WTC11 (cell line): Measurements from ENCODE around the gene IFNAR1. TPM values are rescaled to one million over a fixed set of nuclear protein-coding genes. Genes with fewer than 3 reads are reported as not detected.

Experiments
- ATAC-seq: fragments of 200-7000 bp; cut with Tn5 transposase; 2 replicates; pipeline ENCODE4 v1.10.0; 2021; ENCODE audit warnings: mild to moderate bottlenecking, moderate library complexity
- Bru-seq: library from RNA; stranded (reverse); fragments of 400-500 nt; gene quantifications from one replicate; lab custom pipeline; 2021; lab: Mats Ljungman, UMichigan
- CTCF ChIA-PET: fragments of 300-600 bp; sonication (Branson Sonifier 250); formaldehyde crosslinking; loops from one replicate; lab custom pipeline; 2021; ENCODE audit warnings: antibody characterized with exemption; lab: Charles Lee
- POLR2A ChIA-PET: fragments of 350-600 bp; sonication (Branson Sonifier 250); formaldehyde crosslinking; loops from one replicate; lab custom pipeline; 2021; ENCODE audit warnings: antibody characterized with exemption; lab: Charles Lee
- DNase-seq: peaks from one replicate; pipeline ENCODE4 v3.0.0; 2021; ENCODE audit warnings: low spot score
- H3K27ac Mint-ChIP-seq: 2 replicates; pipeline ENCODE4 v1.8.0; 2021; ENCODE audit warnings: mixed read lengths
- H3K27me3 Mint-ChIP-seq: 2 replicates; pipeline ENCODE4 v1.8.0; 2021; ENCODE audit warnings: low read depth, mild to moderate bottlenecking, moderate library complexity, mixed read lengths
- H3K36me3 Mint-ChIP-seq: 2 replicates; pipeline ENCODE4 v1.8.0; 2021; ENCODE audit warnings: mixed read lengths
- H3K4me1 Mint-ChIP-seq: 2 replicates; pipeline ENCODE4 v1.8.0; 2022; ENCODE audit warnings: mixed read lengths
- H3K4me3 Mint-ChIP-seq: 2 replicates; pipeline ENCODE4 v1.8.0; 2021; ENCODE audit warnings: mild to moderate bottlenecking, moderate library complexity, mixed read lengths
- H3K9me3 Mint-ChIP-seq: 2 replicates; pipeline ENCODE4 v1.8.0; 2021; ENCODE audit warnings: mixed read lengths
- AFF4 ChIP-seq: sonication (generic); formaldehyde crosslinking; IDR thresholded peaks from 2 replicates; pipeline ENCODE4 v1.8.1; 2023; ENCODE audit warnings: mild to moderate bottlenecking, missing genetic modification reagents, borderline replicate concordance
- CBFB ChIP-seq: sonication (generic); formaldehyde crosslinking; IDR thresholded peaks from 2 replicates; pipeline ENCODE4 v1.8.1; 2022; ENCODE audit warnings: mild to moderate bottlenecking, low read depth, missing genetic modification reagents
- CREB1 ChIP-seq: sonication (generic); formaldehyde crosslinking; IDR thresholded peaks from 2 replicates; pipeline ENCODE4 v1.8.0; 2023; ENCODE audit warnings: mild to moderate bottlenecking, missing genetic modification reagents
- EMX1 ChIP-seq: fragments of 250-450 bp; sonication (Bioruptor Pico); IDR thresholded peaks from 2 replicates; pipeline ENCODE4 v1.8.0; 2021; ENCODE audit warnings: mild to moderate bottlenecking
- FOXJ3 ChIP-seq: sonication (generic); formaldehyde crosslinking; IDR thresholded peaks from 2 replicates; pipeline ENCODE4 v1.9.0; 2021; ENCODE audit warnings: missing genetic modification reagents, mild to moderate bottlenecking, borderline replicate concordance
- FOXP1 ChIP-seq: sonication (generic); formaldehyde crosslinking; IDR thresholded peaks from 2 replicates; pipeline ENCODE4 v1.8.0; 2022; ENCODE audit warnings: missing genetic modification reagents, mild to moderate bottlenecking, moderate library complexity, borderline replicate concordance
- GTF2I ChIP-seq: fragments of 250-450 bp; sonication (Bioruptor Pico); conservative IDR thresholded peaks from 2 replicates; pipeline ENCODE4 v1.4.0; 2021; ENCODE audit warnings: mild to moderate bottlenecking
- IRF2 ChIP-seq: sonication (generic); formaldehyde crosslinking; IDR thresholded peaks from 2 replicates; pipeline ENCODE4 v1.8.0; 2022; ENCODE audit warnings: low read depth, missing genetic modification reagents, borderline replicate concordance
- JUN ChIP-seq: sonication (generic); formaldehyde crosslinking; IDR thresholded peaks from 2 replicates; pipeline ENCODE4 v1.8.0; 2023; ENCODE audit warnings: mild to moderate bottlenecking, missing genetic modification reagents
- KAT7 ChIP-seq: sonication (generic); formaldehyde crosslinking; IDR thresholded peaks from 2 replicates; pipeline ENCODE4 v1.8.1; 2023; ENCODE audit warnings: missing genetic modification reagents, mild to moderate bottlenecking, borderline replicate concordance
- NFYB ChIP-seq: sonication (generic); formaldehyde crosslinking; conservative IDR thresholded peaks from 2 replicates; pipeline ENCODE4 v1.8.0; 2022; ENCODE audit warnings: low read depth, missing genetic modification reagents
- NR1H2 ChIP-seq: sonication (generic); formaldehyde crosslinking; IDR thresholded peaks from 2 replicates; pipeline ENCODE4 v1.9.0; 2021; ENCODE audit warnings: mild to moderate bottlenecking, moderate library complexity, missing genetic modification reagents
- NR2C2 ChIP-seq: sonication (generic); formaldehyde crosslinking; IDR thresholded peaks from 2 replicates; pipeline ENCODE4 v1.8.0; 2022; ENCODE audit warnings: mild to moderate bottlenecking, missing genetic modification reagents
- SMAD4 ChIP-seq: sonication (generic); formaldehyde crosslinking; IDR thresholded peaks from 2 replicates; pipeline ENCODE4 v1.8.0; 2022; ENCODE audit warnings: mild to moderate bottlenecking, missing genetic modification reagents
- TCF7 ChIP-seq: sonication (generic); formaldehyde crosslinking; IDR thresholded peaks from 2 replicates; pipeline ENCODE4 v1.8.0; 2022; ENCODE audit warnings: mild to moderate bottlenecking, low read depth, missing genetic modification reagents, moderate library complexity
- TEAD4 ChIP-seq: sonication (generic); formaldehyde crosslinking; IDR thresholded peaks from 2 replicates; pipeline ENCODE4 v1.8.0; 2022; ENCODE audit warnings: mild to moderate bottlenecking, missing genetic modification reagents
- ZMAT4 ChIP-seq: fragments of 250-450 bp; sonication (Bioruptor Pico); IDR thresholded peaks from 2 replicates; pipeline ENCODE4 v1.9.0; 2021; ENCODE audit warnings: mild to moderate bottlenecking
- ZNF121 ChIP-seq: sonication (generic); formaldehyde crosslinking; IDR thresholded peaks from 2 replicates; pipeline ENCODE4 v1.8.0; 2023; ENCODE audit warnings: missing genetic modification reagents
- ZNF138 ChIP-seq: sonication (generic); formaldehyde crosslinking; conservative IDR thresholded peaks from 2 replicates; pipeline ENCODE4 v1.8.1; 2022; ENCODE audit warnings: mild to moderate bottlenecking, moderate library complexity, missing genetic modification reagents
- ZNF512 ChIP-seq: sonication (generic); formaldehyde crosslinking; IDR thresholded peaks from 2 replicates; pipeline ENCODE4 v1.8.1; 2022; ENCODE audit warnings: missing genetic modification reagents, borderline replicate concordance
- long read RNA-seq, 3 experiments: library from RNA in 1 of 3; library from capped mRNA in 1 of 3; library from polyadenylated mRNA in 1 of 3; unstranded in 2 of 3; stranded (forward) in 1 of 3; transcript quantifications; one replicate each; pipeline ENCODE4 v2.0.0, GENCODE V29; 2021
- total RNA-seq: library from RNA; stranded (reverse); gene quantifications from 3 replicates; pipeline ENCODE4 v1.2.3, GENCODE V29; 2021
- TF ChIP-seq, protein P1 (sequence below): sonication (generic); formaldehyde crosslinking; IDR thresholded peaks from 2 replicates; pipeline ENCODE4 v1.8.1; 2022; ENCODE audit warnings: mild to moderate bottlenecking, missing genetic modification reagents, moderate library complexity, borderline replicate concordance
- TF ChIP-seq, protein P2 (sequence below): fragments of 250-450 bp; sonication (Bioruptor Pico); IDR thresholded peaks from 2 replicates; pipeline ENCODE4 v2.1.2; 2022; ENCODE audit warnings: mild to moderate bottlenecking, moderate library complexity
- TF ChIP-seq, protein P3 (sequence below): sonication (generic); formaldehyde crosslinking; IDR thresholded peaks from 2 replicates; pipeline ENCODE4 v1.8.0; 2022; ENCODE audit warnings: mild to moderate bottlenecking, missing genetic modification reagents
- TF ChIP-seq, protein P4 (sequence below): sonication (generic); formaldehyde crosslinking; IDR thresholded peaks from 2 replicates; pipeline ENCODE4 v1.8.1; 2023; ENCODE audit warnings: mild to moderate bottlenecking, missing genetic modification reagents

IFNAR1 gene
- 12.2 to 14.6 TPM (median 13.2 TPM) in 3 replicates for total RNA-seq
- Bru-seq, nascent RNA = percentile 79 among the genes with signal in this experiment
- long read RNA-seq, experiment 1, full-length matches to known transcripts = 54 of 76 reads
- long read RNA-seq, experiment 1, partial matches to known transcripts = 6 of 76 reads
- long read RNA-seq, experiment 1, other reads (novel, unspliced or antisense) = 16 of 76 reads
- long read RNA-seq, experiment 2, full-length matches to known transcripts = 10 of 16 reads
- long read RNA-seq, experiment 2, partial matches to known transcripts = 5 of 16 reads
- long read RNA-seq, experiment 2, other reads (novel, unspliced or antisense) = 1 of 16 reads
- long read RNA-seq, experiment 3, full-length matches to known transcripts = 21 of 31 reads
- long read RNA-seq, experiment 3, partial matches to known transcripts = 2 of 31 reads
- long read RNA-seq, experiment 3, other reads (novel, unspliced or antisense) = 8 of 31 reads

DNA sequence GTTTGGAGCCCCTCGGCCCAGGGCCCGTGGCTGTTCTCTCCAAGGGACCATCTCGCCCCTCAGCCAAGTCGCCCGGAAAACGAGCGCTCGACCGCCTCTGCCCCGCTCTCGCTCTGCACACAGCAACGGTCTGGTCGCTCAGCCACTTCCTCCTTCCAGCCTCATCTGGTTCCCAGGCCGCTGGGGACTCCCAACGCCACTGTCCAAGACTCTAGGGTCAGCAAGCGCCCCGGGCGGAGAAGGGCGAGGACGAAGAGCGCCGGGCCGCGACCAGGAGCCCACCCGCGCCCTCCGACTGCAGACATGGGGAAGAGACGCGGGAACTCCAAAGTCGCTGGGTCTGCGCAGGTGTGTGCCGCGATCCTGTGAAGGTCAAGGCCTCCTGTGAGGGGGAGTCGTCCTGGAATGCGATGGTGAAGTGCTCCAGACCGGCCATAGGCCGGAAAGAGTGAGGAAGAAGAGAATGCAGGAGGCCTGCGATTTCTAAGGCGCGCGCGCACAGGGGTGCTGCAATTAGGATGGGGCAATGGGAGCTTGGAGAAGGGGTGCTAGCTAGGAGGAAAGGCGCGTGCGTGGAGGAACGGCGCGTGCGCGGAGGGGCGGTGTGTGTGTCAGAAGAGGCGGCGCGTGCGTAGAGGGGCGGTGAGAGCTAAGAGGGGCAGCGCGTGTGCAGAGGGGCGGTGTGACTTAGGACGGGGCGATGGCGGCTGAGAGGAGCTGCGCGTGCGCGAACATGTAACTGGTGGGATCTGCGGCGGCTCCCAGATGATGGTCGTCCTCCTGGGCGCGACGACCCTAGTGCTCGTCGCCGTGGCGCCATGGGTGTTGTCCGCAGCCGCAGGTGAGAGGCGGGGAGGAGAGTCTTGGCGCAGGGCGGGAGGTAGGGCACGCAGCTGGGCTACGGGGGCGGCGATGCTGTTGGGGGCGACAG, at the start of gene IFNAR1:
Gene IFNAR1 (plus strand): TSS at position 680 of the 931 bp plus-strand sequence. CDS start 86 bp downstream, at position 766.
- ChIA-PET POLR2A (interaction anchor here (0.6 to 2.0 kb wide), 8 partner anchors 27 to 94 kb away, joined by 3 to 17 read pairs (median 4); partner anchors contain the start of genes IFNGR2 and IL10RB), CTCF (interaction anchor here (0.6 to 2.1 kb wide), 9 partner anchors 22 to 299 kb away, joined by 3 to 26 read pairs (median 5); partner anchors contain the start of genes DNAJC28, IL10RB and OLIG2)
- peak; percentile 92 for ATAC-seq
- H3K9me3 Mint-ChIP-seq = peaks cover 5% of the 10 kb centered on the region
- no peak within 1 kb of the TSS for H3K4me3 Mint-ChIP-seq
- H3K4me1 Mint-ChIP-seq = no peaks in the 10 kb centered on the region
- H3K27ac Mint-ChIP-seq = no peak within 1 kb of the TSS
- 0 out of 2 replicates have a peak, but pooled peaks cover 3% of the 10 kb centered on the region for H3K36me3 Mint-ChIP-seq
- peak; percentile 94 for DNase-seq
- no peaks in the 10 kb centered on the region for H3K27me3 Mint-ChIP-seq
- TF ChIP-seq CREB1 (CRISPR knock-in tag) (peak; percentile 76; the same call in 1 of the 2 replicates), NR2C2 (CRISPR knock-in tag) (no peak), TEAD4 (CRISPR knock-in tag) (peak; percentile 82), ZNF138 (CRISPR knock-in tag) (no peak), FOXP1 (peak; percentile 89), NFYB (CRISPR knock-in tag) (no peak), ZNF121 (CRISPR knock-in tag) (0 out of 2 replicates have a peak, but pooled peaks have one; percentile 16), TCF7 (no peak), EMX1 (no peak), CBFB (CRISPR knock-in tag) (no peak), GTF2I (CRISPR knock-in tag) (no peak), ZMAT4 (CRISPR knock-in tag) (no peak), NR1H2 (CRISPR knock-in tag) (no peak), JUN (CRISPR knock-in tag) (no peak; the same call in 1 of the 2 replicates), SMAD4 (CRISPR knock-in tag) (no peak), AFF4 (no peak), ZNF512 (CRISPR knock-in tag) (no peak), FOXJ3 (no peak; the same call in 1 of the 2 replicates), IRF2 (CRISPR knock-in tag) (no peak), KAT7 (CRISPR knock-in tag) (no peak)
- TF ChIP-seq, protein P1, sequence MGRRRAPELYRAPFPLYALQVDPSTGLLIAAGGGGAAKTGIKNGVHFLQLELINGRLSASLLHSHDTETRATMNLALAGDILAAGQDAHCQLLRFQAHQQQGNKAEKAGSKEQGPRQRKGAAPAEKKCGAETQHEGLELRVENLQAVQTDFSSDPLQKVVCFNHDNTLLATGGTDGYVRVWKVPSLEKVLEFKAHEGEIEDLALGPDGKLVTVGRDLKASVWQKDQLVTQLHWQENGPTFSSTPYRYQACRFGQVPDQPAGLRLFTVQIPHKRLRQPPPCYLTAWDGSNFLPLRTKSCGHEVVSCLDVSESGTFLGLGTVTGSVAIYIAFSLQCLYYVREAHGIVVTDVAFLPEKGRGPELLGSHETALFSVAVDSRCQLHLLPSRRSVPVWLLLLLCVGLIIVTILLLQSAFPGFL = no peak
- TF ChIP-seq, protein P2, sequence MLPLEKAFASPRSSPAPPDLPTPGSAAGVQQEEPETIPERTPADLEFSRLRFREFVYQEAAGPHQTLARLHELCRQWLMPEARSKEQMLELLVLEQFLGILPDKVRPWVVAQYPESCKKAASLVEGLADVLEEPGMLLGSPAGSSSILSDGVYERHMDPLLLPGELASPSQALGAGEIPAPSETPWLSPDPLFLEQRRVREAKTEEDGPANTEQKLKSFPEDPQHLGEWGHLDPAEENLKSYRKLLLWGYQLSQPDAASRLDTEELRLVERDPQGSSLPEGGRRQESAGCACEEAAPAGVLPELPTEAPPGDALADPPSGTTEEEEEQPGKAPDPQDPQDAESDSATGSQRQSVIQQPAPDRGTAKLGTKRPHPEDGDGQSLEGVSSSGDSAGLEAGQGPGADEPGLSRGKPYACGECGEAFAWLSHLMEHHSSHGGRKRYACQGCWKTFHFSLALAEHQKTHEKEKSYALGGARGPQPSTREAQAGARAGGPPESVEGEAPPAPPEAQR (CRISPR knock-in tag) = no peak
- TF ChIP-seq, protein P3, sequence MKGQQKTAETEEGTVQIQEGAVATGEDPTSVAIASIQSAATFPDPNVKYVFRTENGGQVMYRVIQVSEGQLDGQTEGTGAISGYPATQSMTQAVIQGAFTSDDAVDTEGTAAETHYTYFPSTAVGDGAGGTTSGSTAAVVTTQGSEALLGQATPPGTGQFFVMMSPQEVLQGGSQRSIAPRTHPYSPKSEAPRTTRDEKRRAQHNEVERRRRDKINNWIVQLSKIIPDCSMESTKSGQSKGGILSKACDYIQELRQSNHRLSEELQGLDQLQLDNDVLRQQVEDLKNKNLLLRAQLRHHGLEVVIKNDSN (CRISPR knock-in tag) = peak; percentile 53
- TF ChIP-seq, protein P4, sequence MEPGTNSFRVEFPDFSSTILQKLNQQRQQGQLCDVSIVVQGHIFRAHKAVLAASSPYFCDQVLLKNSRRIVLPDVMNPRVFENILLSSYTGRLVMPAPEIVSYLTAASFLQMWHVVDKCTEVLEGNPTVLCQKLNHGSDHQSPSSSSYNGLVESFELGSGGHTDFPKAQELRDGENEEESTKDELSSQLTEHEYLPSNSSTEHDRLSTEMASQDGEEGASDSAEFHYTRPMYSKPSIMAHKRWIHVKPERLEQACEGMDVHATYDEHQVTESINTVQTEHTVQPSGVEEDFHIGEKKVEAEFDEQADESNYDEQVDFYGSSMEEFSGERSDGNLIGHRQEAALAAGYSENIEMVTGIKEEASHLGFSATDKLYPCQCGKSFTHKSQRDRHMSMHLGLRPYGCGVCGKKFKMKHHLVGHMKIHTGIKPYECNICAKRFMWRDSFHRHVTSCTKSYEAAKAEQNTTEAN = peak; percentile 89
